Osteocyte (in vitro differentiated cells): ENCODE results near the gene PURB. TPM values are rescaled to one million over a fixed set of nuclear protein-coding genes. Genes with fewer than 3 reads are reported as not detected.
A peak's percentile ranks its signal among the peaks of the same experiment; 100 is the strongest.

Source experiments
- DNase-seq: peaks from one replicate; pipeline ENCODE4 v3.0.0; 2021; ENCODE audit warnings: mixed read lengths; ENCODE audit not compliant: unreplicated experiment; ENCODE audit errors: extremely low spot score
- H3K27ac Mint-ChIP-seq: one replicate; pipeline ENCODE4 v1.8.0; 2021; ENCODE audit warnings: mild to moderate bottlenecking, mixed read lengths; ENCODE audit not compliant: unreplicated experiment
- H3K27me3 Mint-ChIP-seq: one replicate; pipeline ENCODE4 v1.8.0; 2021; ENCODE audit warnings: mixed read lengths; ENCODE audit not compliant: unreplicated experiment
- H3K36me3 Mint-ChIP-seq: one replicate; pipeline ENCODE4 v1.8.0; 2021; ENCODE audit warnings: mixed read lengths; ENCODE audit not compliant: unreplicated experiment
- H3K4me1 Mint-ChIP-seq: one replicate; pipeline ENCODE4 v1.8.0; 2021; ENCODE audit warnings: mixed read lengths; ENCODE audit not compliant: unreplicated experiment
- H3K4me3 Mint-ChIP-seq: one replicate; pipeline ENCODE4 v1.8.0; 2021; ENCODE audit warnings: mild to moderate bottlenecking, moderate library complexity, mixed read lengths; ENCODE audit not compliant: unreplicated experiment
- H3K9me3 Mint-ChIP-seq: one replicate; pipeline ENCODE4 v1.8.0; 2021; ENCODE audit warnings: mixed read lengths; ENCODE audit not compliant: unreplicated experiment
- CTCF ChIP-seq: fragments of 200-600 bp; sonication (generic); IDR thresholded peaks from 2 replicates; pipeline ENCODE4 v1.5.0; 2021; ENCODE audit warnings: antibody characterized with exemption, mild to moderate bottlenecking, moderate library complexity
- total RNA-seq: library from RNA; stranded (reverse); gene quantifications from 2 replicates; pipeline ENCODE4 v1.2.1, GENCODE V29; 2021

Gene PURB
- total RNA-seq, 1 donor from 2014 or later, result 20.7 TPM

GRCh38 chr7:44852590-44852989 lies 32.7 kb downstream of the PURB start:
- H3K27ac Mint-ChIP-seq, result no peak overlapping the region

GRCh38 chr7:44849885-44850544 lies 35.3 kb downstream of the PURB start:
- Mint-ChIP-seq H3K36me3 (no peaks in the 10 kb centered on the region), H3K4me1 (peaks cover 29% of the 10 kb centered on the region), H3K4me3 (peak overlapping the region; percentile 95), H3K27me3 (no peaks in the 10 kb centered on the region), H3K27ac (peak overlapping the region; percentile 3), H3K9me3 (no peaks in the 10 kb centered on the region)
- no peak for TF ChIP-seq CTCF
- no peak for DNase-seq

More at GRCh38 chr7:44852590-44852989, 32.7 kb downstream of the PURB start:
- no peaks in the 10 kb centered on the region for H3K36me3 Mint-ChIP-seq
- no peaks in the 10 kb centered on the region for H3K27me3 Mint-ChIP-seq
- no peaks in the 10 kb centered on the region for H3K9me3 Mint-ChIP-seq
- no peak for DNase-seq
- peaks cover 16% of the 10 kb centered on the region for H3K4me1 Mint-ChIP-seq
- no peak overlapping the region for H3K4me3 Mint-ChIP-seq
- no peak for TF ChIP-seq CTCF

- Mint-ChIP-seq H3K9me3 (no peaks in the 10 kb centered on the region), H3K27ac (peak overlapping the region; percentile 98), H3K27me3 (no peaks in the 10 kb centered on the region), H3K4me1 (peaks cover 36% of the 10 kb centered on the region), H3K4me3 (peak overlapping the region; percentile 95), H3K36me3 (no peaks in the 10 kb centered on the region)
- DNase-seq, result no peak
- no peak for TF ChIP-seq CTCF
These were observed 36.0 kb downstream of the PURB start for GRCh38 chr7:44849259-44849884.

GRCh38 chr7:44847920-44848634 lies 37.3 kb downstream of the PURB start, which contains the start of gene H2AZ2:
TSS of gene H2AZ2 (minus strand) at chr7:44848087. CDS start at chr7:44847971, 116 bp downstream.
- no peaks in the 10 kb centered on the region for H3K36me3 Mint-ChIP-seq
- H3K27me3 Mint-ChIP-seq, result no peaks in the 10 kb centered on the region

More at GRCh38 chr7:44847920-44848634, 37.3 kb downstream of the PURB start, which contains the start of gene H2AZ2:
- TF ChIP-seq CTCF, result no peak
- Mint-ChIP-seq H3K9me3 (no peaks in the 10 kb centered on the region), H3K4me1 (peaks cover 41% of the 10 kb centered on the region), H3K4me3 (peak within 1 kb of the TSS; percentile 95), H3K27ac (peak within 1 kb of the TSS; percentile 98)
- DNase-seq, result peak; percentile 100
